Stimulated activated CD8-positive, alpha-beta memory T cell treated with anti-CD3 and anti-CD28 coated beads, Interleukin-12 subunit alpha, Interleukin-12 subunit beta, amount 100 ng/mL, for 4 hours (primary cell): Measurements from ENCODE around the gene SCRN1.

Source experiments
- DNase-seq: peaks from one replicate; pipeline ENCODE4 v3.0.0-alpha.2; 2020; ENCODE audit warnings: low read depth

Gene SCRN1

GRCh38 chr7:29890251-29890650 lies 99.3 kb downstream of the SCRN1 start:
- no peak for DNase-seq

GRCh38 chr7:29889288-29889687 lies 100.3 kb downstream of the SCRN1 start:
- DNase-seq = no peak

GRCh38 chr7:29888006-29888405 lies 101.6 kb downstream of the SCRN1 start:
- DNase-seq = no peak

GRCh38 chr7:29886827-29887226 lies 102.8 kb downstream of the SCRN1 start:
- DNase-seq = no peak

- no peak for DNase-seq
These were observed 104.0 kb downstream of the SCRN1 start for GRCh38 chr7:29885626-29886025.

GRCh38 chr7:29884399-29885272 lies 105.0 kb downstream of the SCRN1 start:
- no peak for DNase-seq

- no peak for DNase-seq
These were observed 105.9 kb downstream of the SCRN1 start for GRCh38 chr7:29883462-29884398.

- no peak for DNase-seq
These were observed 107.1 kb downstream of the SCRN1 start for GRCh38 chr7:29882481-29882880.

GRCh38 chr7:29881724-29882123 lies 107.9 kb downstream of the SCRN1 start:
- no peak for DNase-seq

GRCh38 chr7:29879609-29880008 lies 110.0 kb downstream of the SCRN1 start:
- DNase-seq = no peak

- DNase-seq = no peak
These were observed 111.4 kb downstream of the SCRN1 start for GRCh38 chr7:29878081-29878688.

GRCh38 chr7:29877196-29877595 lies 112.4 kb downstream of the SCRN1 start:
- DNase-seq = no peak

GRCh38 chr7:29875741-29876140 lies 113.9 kb downstream of the SCRN1 start:
- no peak for DNase-seq

- DNase-seq = no peak
These were observed 115.8 kb downstream of the SCRN1 start for GRCh38 chr7:29873644-29874294.

- DNase-seq = no peak
These were observed 117.7 kb downstream of the SCRN1 start for GRCh38 chr7:29871787-29872398.
